ENCODE data around the gene BSCL2. TPM values are rescaled to one million over a fixed set of nuclear protein-coding genes. Genes with fewer than 3 reads are reported as not detected.
A peak's percentile ranks its signal among the peaks of the same experiment; 100 is the strongest.

Gene BSCL2
- total and polyA plus RNA-seq, 2 donors (not counting 3 experiments of a cell fraction or from before 2014, with no cell fraction given): 31.1 to 94.8 TPM

GRCh38 chr11:62671608-62672389 lies 35.4 kb downstream of the BSCL2 start, which contains the start of the genes LBHD1 and UQCC3:
Gene LBHD1, minus strand, starts transcription at chr11:62672267. Its CDS starts 2,236 bp downstream, at chr11:62670031.
Gene UQCC3, plus strand, starts transcription at chr11:62671673. Its CDS starts 73 bp downstream, at chr11:62671746.
- Histone ChIP-seq H4K20me1 (replicated peaks; ENCODE audit: control insufficient read depth, extremely low read depth, insufficient read depth, low read length) (no peaks in the 10 kb centered on the region), H3K9me3 (replicated peaks; ENCODE audit: control insufficient read depth, insufficient read depth, low read length) (no peaks in the 10 kb centered on the region), H3K4me2 (ENCODE audit: insufficient read depth, low read length) (peak within 1 kb of the TSS; percentile 96), H3K9ac (replicated peaks; ENCODE audit: extremely low read depth, insufficient read depth, low read length) (peak within 1 kb of the TSS; percentile 80), H3K9me1 (replicated peaks; ENCODE audit: control insufficient read depth, extremely low read depth, insufficient read depth, low read length) (no peaks in the 10 kb centered on the region), H3K4me1 (ENCODE audit: control insufficient read depth, extremely low read depth, insufficient read depth, low read length) (peaks cover 10% of the 10 kb centered on the region), H3K79me2 (ENCODE audit: control insufficient read depth, insufficient read depth, low read length) (peaks cover 25% of the 10 kb centered on the region), H2AFZ (ENCODE audit: low read depth, low read length) (peak within 1 kb of the TSS; percentile 95), H3K36me3 (ENCODE audit: control insufficient read depth in 2 of 2, extremely low read depth in 1 of 2, insufficient read depth in 2 of 2, low read length in 2 of 2) (peaks cover 0 to 8% of the 10 kb centered on the region in 2 experiments), H3K27me3 (ENCODE audit: control insufficient read depth in 2 of 2, insufficient read depth in 2 of 2, low read length in 2 of 2) (no peaks in the 10 kb centered on the region), H3K27ac (ENCODE audit: insufficient read depth, low read depth, low read length) (peak within 1 kb of the TSS; percentile 69), H3K4me3 (replicated peaks in 1 of 3; ENCODE audit: insufficient read depth in 1 of 3, low read depth in 1 of 3, low read length in 3 of 3) (peak within 1 kb of the TSS; percentile 49 to 92 (median 77))
- BruUV-seq (replicated peaks): TSS peak; percentile 1
- dilution Hi-C loops (cut with MboI; ENCODE audit: extremely low pct_ligation_motif_present, low sequenced_read_pairs) (no loop called here), intact Hi-C loops (cut with micrococcal nuclease) (no loop called here)
- peak; percentile 88 for DNase-seq (ENCODE audit: low read depth, low spot score)
- FAIRE-seq: peak; percentile 80
- no peak for TF ChIP-seq FOS (IDR thresholded peaks at IDR 0.05; ENCODE audit: borderline replicate concordance, insufficient read depth, low read length)
- TF ChIP-seq, protein P1, sequence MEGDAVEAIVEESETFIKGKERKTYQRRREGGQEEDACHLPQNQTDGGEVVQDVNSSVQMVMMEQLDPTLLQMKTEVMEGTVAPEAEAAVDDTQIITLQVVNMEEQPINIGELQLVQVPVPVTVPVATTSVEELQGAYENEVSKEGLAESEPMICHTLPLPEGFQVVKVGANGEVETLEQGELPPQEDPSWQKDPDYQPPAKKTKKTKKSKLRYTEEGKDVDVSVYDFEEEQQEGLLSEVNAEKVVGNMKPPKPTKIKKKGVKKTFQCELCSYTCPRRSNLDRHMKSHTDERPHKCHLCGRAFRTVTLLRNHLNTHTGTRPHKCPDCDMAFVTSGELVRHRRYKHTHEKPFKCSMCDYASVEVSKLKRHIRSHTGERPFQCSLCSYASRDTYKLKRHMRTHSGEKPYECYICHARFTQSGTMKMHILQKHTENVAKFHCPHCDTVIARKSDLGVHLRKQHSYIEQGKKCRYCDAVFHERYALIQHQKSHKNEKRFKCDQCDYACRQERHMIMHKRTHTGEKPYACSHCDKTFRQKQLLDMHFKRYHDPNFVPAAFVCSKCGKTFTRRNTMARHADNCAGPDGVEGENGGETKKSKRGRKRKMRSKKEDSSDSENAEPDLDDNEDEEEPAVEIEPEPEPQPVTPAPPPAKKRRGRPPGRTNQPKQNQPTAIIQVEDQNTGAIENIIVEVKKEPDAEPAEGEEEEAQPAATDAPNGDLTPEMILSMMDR (IDR thresholded peaks at IDR 0.05; ENCODE audit: extremely low read depth in 1 of 2, insufficient read depth in 1 of 2, low read depth in 1 of 2, low read length in 2 of 2): peak in 1 of 2 donors; percentile 0
- no peak for TF ChIP-seq MYC (IDR thresholded peaks at IDR 0.05; ENCODE audit: low read depth, low read length)
- peak; percentile 75 for TF ChIP-seq POLR2AphosphoS5 (IDR thresholded peaks at IDR 0.05; ENCODE audit: insufficient read depth, low read depth, low read length)
- peak; percentile 61 for TF ChIP-seq POLR2A (IDR thresholded peaks at IDR 0.05; ENCODE audit: low read depth, low read length)
- no peak for TF ChIP-seq JUN (IDR thresholded peaks at IDR 0.05; ENCODE audit: borderline replicate concordance, insufficient read depth, insufficient read length, low read depth)
- POLR2A ChIA-PET: interaction anchor here (0.6 to 1.7 kb wide), 8 partner anchors 9 to 170 kb away, joined by 3 to 9 read pairs (median 5); partner anchors contain the start of genes GANAB, INTS5, MTA2 and TUT1
- CTCF ChIA-PET: interaction anchor here (0.8 to 3.2 kb wide), 7 partner anchors 9 to 277 kb away, joined by 3 to 30 read pairs (median 4); partner anchors contain the start of gene EEF1G

Measured in endothelial cell of umbilical vein (primary cell).